ENCODE data around the gene RTL1. TPM values are rescaled to one million over a fixed set of nuclear protein-coding genes. Genes with fewer than 3 reads are reported as not detected.

RTL1 gene
- polyA plus RNA-seq, 1 of the 3 experiments (the other 2 are of a cell fraction) = 0.07 TPM

DNA sequence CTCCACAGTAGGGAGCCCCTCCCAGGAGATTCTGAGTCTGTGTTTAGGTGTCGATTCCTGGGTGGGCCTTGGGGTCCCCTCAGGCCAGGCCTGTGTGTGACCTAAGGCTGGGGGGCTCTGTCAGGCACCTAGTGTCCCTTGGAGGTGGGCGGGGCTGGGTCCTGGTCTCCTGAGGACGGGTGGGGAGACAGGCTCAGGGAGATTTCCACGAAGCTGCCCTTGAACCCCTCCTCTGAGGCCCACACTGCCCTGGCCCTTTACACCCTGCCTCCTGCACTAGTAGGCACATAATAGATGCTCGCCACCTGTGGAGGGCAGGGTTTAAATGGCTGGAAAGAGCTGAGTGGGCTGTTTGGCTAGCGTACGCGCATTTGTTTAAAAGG is 44.7 kb downstream of the RTL1 start:
- 80% methylated on average over 4 of the region's 8 CpGs for WGBS (ENCODE audit: low lambda C conversion rate)
- peak; percentile 20 for DNase-seq
- H3K9me3 ChIP-seq = no peaks in the 10 kb centered on the region
- no peak overlapping the region for H3K4me3 ChIP-seq (ENCODE audit: low read depth in 2 of 2, low read length in 1 of 2)
- H3K9me2 ChIP-seq = no peaks in the 10 kb centered on the region
- H3K9ac ChIP-seq = no peak overlapping the region
- H2AFZ ChIP-seq (ENCODE audit: low read depth) = no peak overlapping the region
- CTCF ChIA-PET = no interaction called here
- no peaks in the 10 kb centered on the region for H3K36me3 ChIP-seq (replicated peaks in 1 of 2; ENCODE audit: control insufficient read depth in 1 of 2, insufficient read depth in 2 of 2, low read length in 1 of 2)
- no peaks in the 10 kb centered on the region for H3F3A ChIP-seq (replicated peaks; ENCODE audit: insufficient read depth)
- no peaks in the 10 kb centered on the region for H3K27me3 ChIP-seq (ENCODE audit: insufficient read depth)
- H4K20me1 ChIP-seq (ENCODE audit: insufficient read depth) = no peaks in the 10 kb centered on the region
- H3K79me2 ChIP-seq (ENCODE audit: insufficient read depth) = no peaks in the 10 kb centered on the region
- TF ChIP-seq, protein P1, sequence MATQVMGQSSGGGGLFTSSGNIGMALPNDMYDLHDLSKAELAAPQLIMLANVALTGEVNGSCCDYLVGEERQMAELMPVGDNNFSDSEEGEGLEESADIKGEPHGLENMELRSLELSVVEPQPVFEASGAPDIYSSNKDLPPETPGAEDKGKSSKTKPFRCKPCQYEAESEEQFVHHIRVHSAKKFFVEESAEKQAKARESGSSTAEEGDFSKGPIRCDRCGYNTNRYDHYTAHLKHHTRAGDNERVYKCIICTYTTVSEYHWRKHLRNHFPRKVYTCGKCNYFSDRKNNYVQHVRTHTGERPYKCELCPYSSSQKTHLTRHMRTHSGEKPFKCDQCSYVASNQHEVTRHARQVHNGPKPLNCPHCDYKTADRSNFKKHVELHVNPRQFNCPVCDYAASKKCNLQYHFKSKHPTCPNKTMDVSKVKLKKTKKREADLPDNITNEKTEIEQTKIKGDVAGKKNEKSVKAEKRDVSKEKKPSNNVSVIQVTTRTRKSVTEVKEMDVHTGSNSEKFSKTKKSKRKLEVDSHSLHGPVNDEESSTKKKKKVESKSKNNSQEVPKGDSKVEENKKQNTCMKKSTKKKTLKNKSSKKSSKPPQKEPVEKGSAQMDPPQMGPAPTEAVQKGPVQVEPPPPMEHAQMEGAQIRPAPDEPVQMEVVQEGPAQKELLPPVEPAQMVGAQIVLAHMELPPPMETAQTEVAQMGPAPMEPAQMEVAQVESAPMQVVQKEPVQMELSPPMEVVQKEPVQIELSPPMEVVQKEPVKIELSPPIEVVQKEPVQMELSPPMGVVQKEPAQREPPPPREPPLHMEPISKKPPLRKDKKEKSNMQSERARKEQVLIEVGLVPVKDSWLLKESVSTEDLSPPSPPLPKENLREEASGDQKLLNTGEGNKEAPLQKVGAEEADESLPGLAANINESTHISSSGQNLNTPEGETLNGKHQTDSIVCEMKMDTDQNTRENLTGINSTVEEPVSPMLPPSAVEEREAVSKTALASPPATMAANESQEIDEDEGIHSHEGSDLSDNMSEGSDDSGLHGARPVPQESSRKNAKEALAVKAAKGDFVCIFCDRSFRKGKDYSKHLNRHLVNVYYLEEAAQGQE (IDR thresholded peaks at IDR 0.05; ENCODE audit: low read depth, low read length) = no peak
- no peak for TF ChIP-seq JUND (IDR thresholded peaks at IDR 0.05)
- no peak for TF ChIP-seq USF2 (IDR thresholded peaks at IDR 0.05; ENCODE audit: borderline replicate concordance, low read depth, low read length)
- TF ChIP-seq RAD21 (IDR thresholded peaks at IDR 0.05; ENCODE audit: low read length) = no peak
- TF ChIP-seq, protein P2, sequence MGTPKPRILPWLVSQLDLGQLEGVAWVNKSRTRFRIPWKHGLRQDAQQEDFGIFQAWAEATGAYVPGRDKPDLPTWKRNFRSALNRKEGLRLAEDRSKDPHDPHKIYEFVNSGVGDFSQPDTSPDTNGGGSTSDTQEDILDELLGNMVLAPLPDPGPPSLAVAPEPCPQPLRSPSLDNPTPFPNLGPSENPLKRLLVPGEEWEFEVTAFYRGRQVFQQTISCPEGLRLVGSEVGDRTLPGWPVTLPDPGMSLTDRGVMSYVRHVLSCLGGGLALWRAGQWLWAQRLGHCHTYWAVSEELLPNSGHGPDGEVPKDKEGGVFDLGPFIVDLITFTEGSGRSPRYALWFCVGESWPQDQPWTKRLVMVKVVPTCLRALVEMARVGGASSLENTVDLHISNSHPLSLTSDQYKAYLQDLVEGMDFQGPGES (IDR thresholded peaks at IDR 0.05; ENCODE audit: low read depth, low read length) = no peak
- TF ChIP-seq FOXJ3 (CRISPR knock-in tag; IDR thresholded peaks at IDR 0.05) = no peak
- TF ChIP-seq MEF2A (IDR thresholded peaks at IDR 0.05; ENCODE audit: borderline replicate concordance, low read depth) = no peak
- TF ChIP-seq EZH2phosphoT487 (IDR thresholded peaks at IDR 0.05; ENCODE audit: borderline replicate concordance, low read depth) = no peak
- TF ChIP-seq, protein P3, sequence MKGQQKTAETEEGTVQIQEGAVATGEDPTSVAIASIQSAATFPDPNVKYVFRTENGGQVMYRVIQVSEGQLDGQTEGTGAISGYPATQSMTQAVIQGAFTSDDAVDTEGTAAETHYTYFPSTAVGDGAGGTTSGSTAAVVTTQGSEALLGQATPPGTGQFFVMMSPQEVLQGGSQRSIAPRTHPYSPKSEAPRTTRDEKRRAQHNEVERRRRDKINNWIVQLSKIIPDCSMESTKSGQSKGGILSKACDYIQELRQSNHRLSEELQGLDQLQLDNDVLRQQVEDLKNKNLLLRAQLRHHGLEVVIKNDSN (IDR thresholded peaks at IDR 0.05; ENCODE audit: borderline replicate concordance, low read depth) = no peak
- TF ChIP-seq, protein P4, sequence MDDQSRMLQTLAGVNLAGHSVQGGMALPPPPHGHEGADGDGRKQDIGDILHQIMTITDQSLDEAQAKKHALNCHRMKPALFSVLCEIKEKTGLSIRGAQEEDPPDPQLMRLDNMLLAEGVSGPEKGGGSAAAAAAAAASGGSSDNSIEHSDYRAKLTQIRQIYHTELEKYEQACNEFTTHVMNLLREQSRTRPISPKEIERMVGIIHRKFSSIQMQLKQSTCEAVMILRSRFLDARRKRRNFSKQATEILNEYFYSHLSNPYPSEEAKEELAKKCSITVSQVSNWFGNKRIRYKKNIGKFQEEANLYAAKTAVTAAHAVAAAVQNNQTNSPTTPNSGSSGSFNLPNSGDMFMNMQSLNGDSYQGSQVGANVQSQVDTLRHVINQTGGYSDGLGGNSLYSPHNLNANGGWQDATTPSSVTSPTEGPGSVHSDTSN (IDR thresholded peaks at IDR 0.05) = no peak
- no peak for TF ChIP-seq NFIC (IDR thresholded peaks at IDR 0.05; ENCODE audit: borderline replicate concordance)
- no peak for TF ChIP-seq YY1 (IDR thresholded peaks at IDR 0.05; ENCODE audit: low read depth)
- no peak for TF ChIP-seq GATA2 (CRISPR knock-in tag; IDR thresholded peaks at IDR 0.05)
- no peak for TF ChIP-seq RXRA (IDR thresholded peaks at IDR 0.05; ENCODE audit: borderline replicate concordance, low read depth)
- no peak for TF ChIP-seq EP300 (IDR thresholded peaks at IDR 0.05; ENCODE audit: borderline replicate concordance in 1 of 2, low read depth in 1 of 2, low read length in 1 of 2)
- no peak for TF ChIP-seq MXI1 (IDR thresholded peaks at IDR 0.05; ENCODE audit: low read depth, low read length)
- H3K4me1 ChIP-seq (ENCODE audit: control insufficient read depth in 1 of 2, insufficient read depth in 2 of 2, low read depth in 1 of 2, low read length in 1 of 2) = peaks cover 0 to 6% of the 10 kb centered on the region in 2 experiments; a peak in 2 of 4 replicates
- POLR2A ChIA-PET = no interaction called here
- H3K4me2 ChIP-seq = no peak overlapping the region
- no peak overlapping the region for H3K27ac ChIP-seq (ENCODE audit: low read depth in 2 of 2, low read length in 1 of 2)
